AG04450 (cell line): ENCODE results near the gene SNRPD3. TPM values are rescaled to one million over a fixed set of nuclear protein-coding genes. Genes with fewer than 3 reads are reported as not detected.

ENCODE experiments used
- CTCF ChIA-PET: fragments of 300-600, 350-600 bp; formaldehyde crosslinking; extraction: SDS; loops from one replicate; lab custom pipeline; 2022; ENCODE audit warnings: antibody characterized with exemption, inconsistent platforms; lab: Charles Lee
- POLR2A ChIA-PET: fragments of 350-600 bp; formaldehyde crosslinking; extraction: SDS; loops from one replicate; lab custom pipeline; 2021; ENCODE audit warnings: antibody characterized with exemption, inconsistent platforms; lab: Yijun Ruan, JAX
- DNase-seq: peaks from one replicate; pipeline ENCODE4 v3.0.0-alpha.2; 2011; ENCODE audit warnings: low read depth, low spot score
- H3K27ac ChIP-seq: one replicate; pipeline ENCODE4 v1.5.1; 2012; ENCODE audit warnings: low read depth, low read length, control low read depth
- H3K27me3 ChIP-seq: one replicate; pipeline ENCODE4 v1.6.0; 2012; ENCODE audit warnings: low read length; ENCODE audit not compliant: control insufficient read depth, insufficient read depth
- H3K4me3 ChIP-seq: 2 replicates; pipeline ENCODE4 v1.5.1; 2011; ENCODE audit warnings: mild to moderate bottlenecking, low read depth, low read length, control low read depth
- H3K9me3 ChIP-seq: 2 replicates; pipeline ENCODE4 v1.5.1; 2012; ENCODE audit warnings: low read length; ENCODE audit not compliant: control insufficient read depth, insufficient read depth
- CTCF ChIP-seq: IDR thresholded peaks from 2 replicates; pipeline ENCODE4 v1.5.1; 2011; ENCODE audit warnings: low read depth, low read length, control low read depth, inconsistent platforms
- polyA plus RNA-seq: library from polyadenylated mRNA; depleted of rRNA; stranded (reverse); fragments of >200 nt; gene quantifications from 2 replicates; pipeline ENCODE4 v1.2.3, GENCODE V29; 2011

Gene SNRPD3
- polyA plus RNA-seq, 1 experiment: 187 TPM

DNA sequence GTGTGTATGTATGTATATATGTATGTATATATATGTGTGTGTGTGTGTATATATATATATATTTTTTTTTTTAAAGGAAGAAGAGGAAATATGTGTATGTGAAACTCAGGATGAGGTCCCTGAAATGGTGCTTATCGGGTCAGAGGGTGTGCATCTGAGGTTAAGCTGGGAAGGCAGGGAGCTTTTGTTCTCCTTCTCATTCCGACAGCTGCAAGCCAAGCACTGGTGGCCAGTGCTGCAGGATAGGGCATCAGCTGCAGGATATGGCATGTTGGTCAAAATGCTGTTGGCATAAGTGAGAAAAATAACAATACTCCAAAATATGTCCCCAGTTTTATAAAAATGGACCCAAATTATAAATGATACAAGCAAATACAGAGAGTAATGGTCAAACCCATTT, 7.4 kb downstream of the SNRPD3 start:
- no peak for TF ChIP-seq CTCF
- no peak overlapping the region for H3K4me3 ChIP-seq
- no peaks in the 10 kb centered on the region for H3K9me3 ChIP-seq
- no peak for DNase-seq
- POLR2A ChIA-PET: no interaction called here
- no peaks in the 10 kb centered on the region for H3K27me3 ChIP-seq
- H3K27ac ChIP-seq: no peak overlapping the region
- CTCF ChIA-PET: no interaction called here

DNA sequence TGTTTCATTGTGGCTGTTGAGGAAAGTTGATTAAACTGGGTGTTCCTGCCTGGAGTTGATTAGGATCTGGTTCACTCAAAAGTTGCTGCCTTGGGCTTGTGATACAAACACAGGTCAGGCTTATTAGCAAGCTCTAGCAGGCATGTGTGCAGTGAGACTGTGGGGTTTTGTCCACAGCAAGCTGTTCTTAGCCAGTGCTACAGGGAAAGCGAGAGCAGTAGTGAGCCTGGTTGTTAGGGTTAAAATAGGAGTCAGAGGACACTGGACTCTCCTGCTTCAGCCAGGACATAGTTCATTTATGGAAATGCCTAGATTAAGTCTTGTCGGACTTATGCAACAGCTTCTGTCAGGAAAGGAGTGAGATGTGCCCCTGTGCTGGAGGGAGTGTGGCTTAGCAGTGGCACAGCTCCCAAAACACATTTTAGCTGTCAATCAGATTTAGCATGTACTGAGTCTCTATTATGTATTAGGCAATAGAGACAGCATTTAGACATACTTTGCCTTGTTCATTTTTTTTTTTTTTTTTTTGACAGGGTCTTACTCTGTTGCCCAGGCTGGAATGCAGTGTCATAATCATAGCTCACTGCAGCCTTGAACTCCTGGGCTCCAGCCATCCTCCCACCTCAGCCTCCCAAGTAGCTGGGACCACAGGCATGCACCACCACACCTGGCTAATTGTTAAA, 8.7 kb downstream of the SNRPD3 start:
- POLR2A ChIA-PET: interaction anchor here (0.6 kb wide), 1 partner anchor 9 kb away, joined by 4 read pairs; no protein-coding TSS in a partner anchor

DNA sequence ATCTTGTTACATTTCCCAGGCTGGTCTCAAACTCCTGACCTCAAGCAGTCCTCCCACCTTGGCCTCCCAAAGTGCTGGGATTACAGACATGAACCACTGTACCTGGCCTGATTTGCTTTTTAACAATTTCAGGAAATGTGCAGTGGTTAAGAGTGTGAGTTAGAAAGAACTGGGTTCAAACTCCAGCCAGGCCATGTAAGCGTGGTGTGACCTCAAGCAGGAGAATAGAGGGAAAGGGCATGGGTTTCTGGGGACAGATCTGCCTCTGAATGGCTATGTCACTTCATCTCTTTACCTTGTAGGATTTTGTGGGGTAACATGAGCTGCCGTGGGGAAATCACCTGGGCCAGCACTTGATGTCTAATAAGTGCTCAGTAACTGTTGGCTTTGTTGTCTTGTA, 9.3 kb downstream of the SNRPD3 start:
- TF ChIP-seq CTCF: no peak
- ChIA-PET POLR2A (interaction anchor here (0.8 kb wide), 1 partner anchor 9 kb away, joined by 3 read pairs; the partner anchor contains the start of gene SNRPD3), CTCF (no interaction called here)
- Histone ChIP-seq H3K27ac (no peak overlapping the region), H3K4me3 (no peak overlapping the region), H3K9me3 (no peaks in the 10 kb centered on the region), H3K27me3 (no peaks in the 10 kb centered on the region)
- no peak for DNase-seq

More for the DNA sequence above, 8.7 kb downstream of the SNRPD3 start:
- Histone ChIP-seq H3K9me3 (no peaks in the 10 kb centered on the region), H3K27ac (no peak overlapping the region), H3K27me3 (no peaks in the 10 kb centered on the region), H3K4me3 (no peak overlapping the region)
- CTCF ChIA-PET: no interaction called here
- no peak for DNase-seq
- no peak for TF ChIP-seq CTCF

- no peak for DNase-seq
- Histone ChIP-seq H3K27me3 (no peaks in the 10 kb centered on the region), H3K27ac (no peak overlapping the region), H3K4me3 (no peak overlapping the region), H3K9me3 (no peaks in the 10 kb centered on the region)
- CTCF ChIA-PET: no interaction called here
- POLR2A ChIA-PET: interaction anchor here (1.1 kb wide), 1 partner anchor 12 kb away, joined by 5 read pairs; the partner anchor contains the start of gene GUCD1
- TF ChIP-seq CTCF: no peak
Observed at GRCh38 chr22:24566899-24567511, 11.2 kb downstream of the SNRPD3 start.

- CTCF ChIA-PET: no interaction called here
- no peak for TF ChIP-seq CTCF
- H3K27ac ChIP-seq: no peak overlapping the region
- H3K27me3 ChIP-seq: no peaks in the 10 kb centered on the region
- H3K4me3 ChIP-seq: no peak overlapping the region
- DNase-seq: no peak
- POLR2A ChIA-PET: interaction anchor here (1.1 kb wide), 1 partner anchor 13 kb away, joined by 5 read pairs; the partner anchor contains the start of gene GUCD1
- no peaks in the 10 kb centered on the region for H3K9me3 ChIP-seq
Observed at GRCh38 chr22:24567668-24568067, 11.9 kb downstream of the SNRPD3 start.
